ENCODE data around the gene KRT28.
"Not testable (repeated sequence)": the region's sequence is repeated elsewhere in the genome, so short reads cannot be mapped to it uniquely, and the experiment has no call there.

Gene KRT28

GRCh38 chr17:40779181-40779909, 20.4 kb downstream of the KRT28 start:
- no peak for DNase-seq (ENCODE audit: low read depth)

GRCh38 chr17:40778461-40778860, 21.3 kb downstream of the KRT28 start:
- no peak for DNase-seq (ENCODE audit: low read depth)

GRCh38 chr17:40777971-40778370, 21.8 kb downstream of the KRT28 start:
- no peak for DNase-seq (ENCODE audit: low read depth)

GRCh38 chr17:40777459-40777858, 22.3 kb downstream of the KRT28 start:
- DNase-seq (ENCODE audit: low read depth): no peak

GRCh38 chr17:40775945-40776344, 23.8 kb downstream of the KRT28 start:
- no peak for DNase-seq (ENCODE audit: low read depth)

- no peak for DNase-seq (ENCODE audit: low read depth)
Measured at GRCh38 chr17:40772101-40772500, 27.7 kb downstream of the KRT28 start, which contains the start of gene KRT26. Gene KRT26 (minus strand): TSS chr17:40772201. CDS start chr17:40772113, 88 bp downstream.

GRCh38 chr17:40765657-40766056, 34.1 kb downstream of the KRT28 start:
- no peak for DNase-seq (ENCODE audit: low read depth)

GRCh38 chr17:40763752-40764151, 36.0 kb downstream of the KRT28 start:
- no peak for DNase-seq (ENCODE audit: low read depth)

- DNase-seq (ENCODE audit: low read depth): no peak
Measured at GRCh38 chr17:40760105-40761016, 39.4 kb downstream of the KRT28 start.

- no peak for DNase-seq (ENCODE audit: low read depth)
Measured at GRCh38 chr17:40755231-40755630, 44.5 kb downstream of the KRT28 start, which contains the start of gene KRT25. Gene KRT25 (minus strand): TSS chr17:40755331. CDS start chr17:40755271, 60 bp downstream.

GRCh38 chr17:40753804-40754203, 46.0 kb downstream of the KRT28 start:
- DNase-seq (ENCODE audit: low read depth): no peak

GRCh38 chr17:40751065-40751464, 48.7 kb downstream of the KRT28 start:
- DNase-seq (ENCODE audit: low read depth): no peak

- no peak for DNase-seq (ENCODE audit: low read depth)
Measured at GRCh38 chr17:40750391-40750790, 49.4 kb downstream of the KRT28 start.

- not testable (repeated sequence) for DNase-seq (ENCODE audit: low read depth)
Measured at GRCh38 chr17:40748666-40749065, 51.1 kb downstream of the KRT28 start.

All from HS-5 (cell line).